ENCODE measurements around the gene MRPS7.

DNA sequence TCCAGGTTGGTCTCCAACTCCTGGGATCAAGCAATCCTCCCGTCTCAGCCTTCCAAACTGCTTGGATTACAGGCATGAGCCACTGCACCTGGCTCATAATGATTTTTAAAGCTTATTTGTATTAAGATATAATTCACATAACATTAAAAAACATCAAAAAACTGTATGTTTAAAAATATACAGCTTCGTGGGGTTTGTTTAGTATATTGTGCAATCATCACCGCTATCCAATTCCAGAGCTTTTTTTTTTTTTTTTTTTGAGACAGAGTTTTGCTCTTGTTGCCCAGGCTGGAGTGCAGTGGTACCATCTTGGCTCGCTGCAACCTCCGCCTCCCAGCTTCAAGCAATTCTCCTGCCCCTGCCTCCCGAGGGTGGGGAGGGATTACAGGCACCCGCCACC, 38.6 kb downstream of the MRPS7 start:
- TF ChIP-seq, protein P1, sequence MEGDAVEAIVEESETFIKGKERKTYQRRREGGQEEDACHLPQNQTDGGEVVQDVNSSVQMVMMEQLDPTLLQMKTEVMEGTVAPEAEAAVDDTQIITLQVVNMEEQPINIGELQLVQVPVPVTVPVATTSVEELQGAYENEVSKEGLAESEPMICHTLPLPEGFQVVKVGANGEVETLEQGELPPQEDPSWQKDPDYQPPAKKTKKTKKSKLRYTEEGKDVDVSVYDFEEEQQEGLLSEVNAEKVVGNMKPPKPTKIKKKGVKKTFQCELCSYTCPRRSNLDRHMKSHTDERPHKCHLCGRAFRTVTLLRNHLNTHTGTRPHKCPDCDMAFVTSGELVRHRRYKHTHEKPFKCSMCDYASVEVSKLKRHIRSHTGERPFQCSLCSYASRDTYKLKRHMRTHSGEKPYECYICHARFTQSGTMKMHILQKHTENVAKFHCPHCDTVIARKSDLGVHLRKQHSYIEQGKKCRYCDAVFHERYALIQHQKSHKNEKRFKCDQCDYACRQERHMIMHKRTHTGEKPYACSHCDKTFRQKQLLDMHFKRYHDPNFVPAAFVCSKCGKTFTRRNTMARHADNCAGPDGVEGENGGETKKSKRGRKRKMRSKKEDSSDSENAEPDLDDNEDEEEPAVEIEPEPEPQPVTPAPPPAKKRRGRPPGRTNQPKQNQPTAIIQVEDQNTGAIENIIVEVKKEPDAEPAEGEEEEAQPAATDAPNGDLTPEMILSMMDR (conservative IDR thresholded peaks at IDR 0.05; ENCODE audit: low read length) = no peak
- no peak for TF ChIP-seq EZH2phosphoT487 (IDR thresholded peaks at IDR 0.05; ENCODE audit: borderline replicate concordance, low read depth, low read length)
